ENCODE results near the gene LCE3C. TPM values are rescaled to one million over a fixed set of nuclear protein-coding genes. Genes with fewer than 3 reads are reported as not detected.

The LCE3C gene
- total RNA-seq, 1 experiment from 2014 or later, result not detected

Other genes with a start within 250 kb of the LCE3C start
- not detected in 2 replicates for gene FLG2, start 240.2 kb upstream of the LCE3C start, total RNA-seq (2014; rRNA removed; shearing (Covaris generic))
- gene CRNN, start 186.0 kb upstream of the LCE3C start, total RNA-seq (2014; rRNA removed; shearing (Covaris generic)), result not detected in 2 replicates
- gene LCE5A, start 89.4 kb upstream of the LCE3C start, total RNA-seq (2014; rRNA removed; shearing (Covaris generic)), result not detected in 2 replicates
- gene CRCT1, start 85.8 kb upstream of the LCE3C start, total RNA-seq (2014; rRNA removed; shearing (Covaris generic)), result not detected in 2 replicates
- gene LCE3E, start 33.5 kb upstream of the LCE3C start, total RNA-seq (2014; rRNA removed; shearing (Covaris generic)), result not detected in 2 replicates
- not detected in 2 replicates for gene LCE3D, start 19.7 kb upstream of the LCE3C start, total RNA-seq (2014; rRNA removed; shearing (Covaris generic))
- not detected in 2 replicates for gene LCE3B, start 13.6 kb downstream of the LCE3C start, total RNA-seq (2014; rRNA removed; shearing (Covaris generic))
- not detected in 2 replicates for gene LCE3A, start 22.9 kb downstream of the LCE3C start, total RNA-seq (2014; rRNA removed; shearing (Covaris generic))
- gene LCE2D, start 63.1 kb downstream of the LCE3C start, total RNA-seq (2014; rRNA removed; shearing (Covaris generic)), result not detected in 2 replicates
- not detected in 2 replicates for gene LCE2C, start 75.0 kb downstream of the LCE3C start, total RNA-seq (2014; rRNA removed; shearing (Covaris generic))
- not detected in 2 replicates for gene LCE2B, start 85.9 kb downstream of the LCE3C start, total RNA-seq (2014; rRNA removed; shearing (Covaris generic))
- gene LCE2A, start 98.1 kb downstream of the LCE3C start, total RNA-seq (2014; rRNA removed; shearing (Covaris generic)), result not detected in 2 replicates
- gene LCE4A, start 107.9 kb downstream of the LCE3C start, total RNA-seq (2014; rRNA removed; shearing (Covaris generic)), result not detected in 2 replicates
- gene KPRP, start 157.8 kb downstream of the LCE3C start, total RNA-seq (2014; rRNA removed; shearing (Covaris generic)), result not detected in 2 replicates
- gene LCE1F, start 174.9 kb downstream of the LCE3C start, total RNA-seq (2014; rRNA removed; shearing (Covaris generic)), result not detected in 2 replicates
- not detected in 2 replicates for gene LCE1E, start 186.0 kb downstream of the LCE3C start, total RNA-seq (2014; rRNA removed; shearing (Covaris generic))
- not detected in 2 replicates for gene LCE1D, start 196.5 kb downstream of the LCE3C start, total RNA-seq (2014; rRNA removed; shearing (Covaris generic))
- not detected in 2 replicates for gene LCE1C, start 206.4 kb downstream of the LCE3C start, total RNA-seq (2014; rRNA removed; shearing (Covaris generic))
- gene LCE1B, start 211.7 kb downstream of the LCE3C start, total RNA-seq (2014; rRNA removed; shearing (Covaris generic)), result not detected in 2 replicates
- not detected in 2 replicates for gene LCE1A, start 227.2 kb downstream of the LCE3C start, total RNA-seq (2014; rRNA removed; shearing (Covaris generic))
- not detected in 2 replicates for gene LCE6A, start 242.6 kb downstream of the LCE3C start, total RNA-seq (2014; rRNA removed; shearing (Covaris generic))